ENCODE results near the gene LRRTM1.

The LRRTM1 gene, protein sequence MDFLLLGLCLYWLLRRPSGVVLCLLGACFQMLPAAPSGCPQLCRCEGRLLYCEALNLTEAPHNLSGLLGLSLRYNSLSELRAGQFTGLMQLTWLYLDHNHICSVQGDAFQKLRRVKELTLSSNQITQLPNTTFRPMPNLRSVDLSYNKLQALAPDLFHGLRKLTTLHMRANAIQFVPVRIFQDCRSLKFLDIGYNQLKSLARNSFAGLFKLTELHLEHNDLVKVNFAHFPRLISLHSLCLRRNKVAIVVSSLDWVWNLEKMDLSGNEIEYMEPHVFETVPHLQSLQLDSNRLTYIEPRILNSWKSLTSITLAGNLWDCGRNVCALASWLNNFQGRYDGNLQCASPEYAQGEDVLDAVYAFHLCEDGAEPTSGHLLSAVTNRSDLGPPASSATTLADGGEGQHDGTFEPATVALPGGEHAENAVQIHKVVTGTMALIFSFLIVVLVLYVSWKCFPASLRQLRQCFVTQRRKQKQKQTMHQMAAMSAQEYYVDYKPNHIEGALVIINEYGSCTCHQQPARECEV

DNA sequence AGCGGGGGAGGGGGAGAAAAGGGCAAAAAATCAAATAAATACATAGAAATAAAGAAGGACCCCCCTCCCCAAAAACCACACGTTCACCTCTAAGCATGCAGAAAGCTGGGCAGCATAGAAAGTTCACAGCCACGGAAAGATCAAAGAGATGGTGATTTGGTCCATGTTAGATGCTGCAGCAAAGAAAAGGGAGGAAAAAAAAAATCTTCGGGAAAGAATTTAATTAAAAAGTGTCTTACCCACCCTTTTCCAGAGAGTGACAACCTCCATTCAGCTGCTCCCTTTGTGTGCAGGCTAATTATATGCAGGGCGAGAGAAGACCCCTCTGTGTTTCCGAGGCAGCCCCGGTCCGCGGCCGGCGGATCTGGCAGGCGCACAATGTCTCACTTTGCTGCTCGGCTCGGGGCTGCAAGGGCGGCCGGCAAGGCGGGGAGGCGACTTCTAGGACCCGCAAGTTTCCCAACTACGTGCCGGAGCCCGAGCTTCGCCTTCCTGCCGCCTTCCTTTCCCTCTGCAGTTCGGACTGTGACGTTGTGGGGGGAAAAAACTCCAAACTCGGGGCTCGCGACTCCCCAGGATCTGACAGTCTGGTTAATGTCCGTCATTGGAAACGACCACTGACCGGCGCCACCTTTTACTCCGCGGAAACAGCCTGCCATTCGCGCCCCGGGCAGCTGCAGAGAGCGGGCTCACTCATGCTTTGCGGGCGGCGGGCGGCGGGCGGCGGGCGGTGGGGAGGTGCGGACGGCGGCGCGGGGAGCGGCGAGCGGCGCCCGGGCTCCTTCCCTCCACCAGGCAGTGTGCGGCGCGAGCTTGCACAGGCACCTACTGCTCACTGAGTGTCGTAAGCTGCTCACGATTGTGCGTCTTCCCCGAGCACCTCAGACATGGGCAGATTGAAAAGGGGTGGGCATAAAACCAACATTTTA, at the start of gene LRRTM1:
Gene LRRTM1, minus strand, starts transcription at position 844 of the 929 bp plus-strand sequence. CDS start 933 bp downstream, outside the sequence.
- no peak within 1 kb of the TSS for H3K4me3 ChIP-seq (ENCODE audit: low read depth, low read length)
- DNase-seq (ENCODE audit: low read depth): no peak
- TF ChIP-seq, protein P1, sequence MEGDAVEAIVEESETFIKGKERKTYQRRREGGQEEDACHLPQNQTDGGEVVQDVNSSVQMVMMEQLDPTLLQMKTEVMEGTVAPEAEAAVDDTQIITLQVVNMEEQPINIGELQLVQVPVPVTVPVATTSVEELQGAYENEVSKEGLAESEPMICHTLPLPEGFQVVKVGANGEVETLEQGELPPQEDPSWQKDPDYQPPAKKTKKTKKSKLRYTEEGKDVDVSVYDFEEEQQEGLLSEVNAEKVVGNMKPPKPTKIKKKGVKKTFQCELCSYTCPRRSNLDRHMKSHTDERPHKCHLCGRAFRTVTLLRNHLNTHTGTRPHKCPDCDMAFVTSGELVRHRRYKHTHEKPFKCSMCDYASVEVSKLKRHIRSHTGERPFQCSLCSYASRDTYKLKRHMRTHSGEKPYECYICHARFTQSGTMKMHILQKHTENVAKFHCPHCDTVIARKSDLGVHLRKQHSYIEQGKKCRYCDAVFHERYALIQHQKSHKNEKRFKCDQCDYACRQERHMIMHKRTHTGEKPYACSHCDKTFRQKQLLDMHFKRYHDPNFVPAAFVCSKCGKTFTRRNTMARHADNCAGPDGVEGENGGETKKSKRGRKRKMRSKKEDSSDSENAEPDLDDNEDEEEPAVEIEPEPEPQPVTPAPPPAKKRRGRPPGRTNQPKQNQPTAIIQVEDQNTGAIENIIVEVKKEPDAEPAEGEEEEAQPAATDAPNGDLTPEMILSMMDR (IDR thresholded peaks at IDR 0.05; ENCODE audit: insufficient read depth, low read depth, low read length, missing control alignments): no peak

DNA sequence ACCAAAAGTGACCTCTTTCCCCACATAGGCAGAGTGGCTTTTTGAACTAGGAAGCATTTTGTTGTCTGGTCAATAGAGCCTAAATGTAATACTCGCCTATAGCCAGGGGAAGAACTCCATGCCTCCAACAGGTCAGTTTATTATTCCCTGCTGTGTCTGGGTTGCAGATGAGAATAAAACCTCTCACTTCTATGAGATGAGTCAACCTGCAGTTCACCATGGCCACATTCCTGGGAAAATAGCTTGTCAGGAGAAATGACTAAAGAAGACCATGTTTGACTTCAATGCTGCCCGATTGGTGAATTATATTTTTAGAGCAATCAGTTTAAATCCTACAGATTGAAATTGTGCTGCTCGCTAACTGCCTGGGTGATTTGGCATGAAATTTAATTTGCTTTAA, 46.7 kb upstream of the LRRTM1 start:
- DNase-seq (ENCODE audit: low read depth): no peak
- TF ChIP-seq, protein P1 (IDR thresholded peaks at IDR 0.05; ENCODE audit: insufficient read depth, low read depth, low read length, missing control alignments): no peak
- H3K4me3 ChIP-seq (ENCODE audit: low read depth, low read length): no peak overlapping the region

DNA sequence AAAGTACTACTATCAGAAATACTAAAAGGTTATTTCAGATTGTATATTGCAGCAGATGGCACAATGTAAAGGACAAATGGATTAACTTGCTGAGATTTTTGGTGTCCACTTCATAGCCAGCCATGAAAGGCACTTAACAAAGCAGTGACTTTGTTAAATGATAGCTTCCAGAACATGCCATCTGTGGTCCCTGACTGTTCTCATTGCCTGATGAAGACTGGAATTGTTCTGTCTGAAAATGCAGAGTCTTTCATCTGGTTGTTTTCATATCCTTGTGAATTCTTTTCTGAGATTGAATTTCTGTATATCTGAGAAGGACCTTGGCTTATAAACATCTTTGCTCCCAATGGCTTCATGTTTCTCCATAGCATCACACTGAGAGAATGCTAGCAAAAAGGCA, 44.4 kb upstream of the LRRTM1 start:
- H3K4me3 ChIP-seq (ENCODE audit: low read depth, low read length): no peak overlapping the region
- DNase-seq (ENCODE audit: low read depth): no peak
- TF ChIP-seq, protein P1 (IDR thresholded peaks at IDR 0.05; ENCODE audit: insufficient read depth, low read depth, low read length, missing control alignments): no peak

DNA sequence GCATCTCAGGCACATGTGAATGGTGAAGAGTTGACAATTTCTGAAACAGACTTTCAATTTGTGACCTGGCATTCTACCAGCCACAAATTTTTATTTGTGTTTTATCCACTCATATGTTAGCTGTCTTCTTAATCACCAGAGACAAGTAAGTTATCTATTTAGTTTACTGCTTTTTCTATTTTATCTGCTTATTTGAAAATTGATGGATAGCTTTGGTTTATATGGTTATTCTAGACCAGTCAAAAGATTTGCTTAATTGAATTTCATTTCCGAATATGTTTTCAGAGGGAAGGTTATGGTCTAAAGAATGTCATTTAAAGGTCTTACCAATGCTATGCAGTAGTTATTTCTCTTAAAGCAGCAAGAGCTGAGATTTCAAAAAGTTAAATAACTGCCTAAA, 43.5 kb upstream of the LRRTM1 start:
- no peak for DNase-seq (ENCODE audit: low read depth)
- no peak overlapping the region for H3K4me3 ChIP-seq (ENCODE audit: low read depth, low read length)
- TF ChIP-seq, protein P1 (IDR thresholded peaks at IDR 0.05; ENCODE audit: insufficient read depth, low read depth, low read length, missing control alignments): no peak

DNA sequence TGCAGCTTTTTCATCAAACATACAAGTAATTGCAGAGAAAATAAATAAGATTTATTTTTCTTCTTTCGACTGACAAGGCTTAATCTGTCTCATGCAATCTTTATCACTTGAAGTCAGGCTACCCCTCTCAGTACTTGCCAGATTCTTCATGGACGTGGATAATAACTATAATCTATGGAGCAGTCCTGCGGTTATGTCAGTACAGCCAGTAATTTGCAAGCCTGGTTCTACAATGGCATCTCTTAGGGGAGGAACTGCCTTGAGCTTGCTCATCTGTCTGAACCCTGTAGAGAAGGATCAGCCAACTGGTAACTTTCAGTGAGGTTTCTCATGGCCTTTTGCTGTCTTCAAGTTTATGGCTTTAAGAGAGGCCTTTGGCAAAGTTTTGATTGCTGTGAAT, 35.5 kb upstream of the LRRTM1 start:
- H3K4me3 ChIP-seq (ENCODE audit: low read depth, low read length): no peak overlapping the region
- TF ChIP-seq, protein P1 (IDR thresholded peaks at IDR 0.05; ENCODE audit: insufficient read depth, low read depth, low read length, missing control alignments): no peak
- no peak for DNase-seq (ENCODE audit: low read depth)

DNA sequence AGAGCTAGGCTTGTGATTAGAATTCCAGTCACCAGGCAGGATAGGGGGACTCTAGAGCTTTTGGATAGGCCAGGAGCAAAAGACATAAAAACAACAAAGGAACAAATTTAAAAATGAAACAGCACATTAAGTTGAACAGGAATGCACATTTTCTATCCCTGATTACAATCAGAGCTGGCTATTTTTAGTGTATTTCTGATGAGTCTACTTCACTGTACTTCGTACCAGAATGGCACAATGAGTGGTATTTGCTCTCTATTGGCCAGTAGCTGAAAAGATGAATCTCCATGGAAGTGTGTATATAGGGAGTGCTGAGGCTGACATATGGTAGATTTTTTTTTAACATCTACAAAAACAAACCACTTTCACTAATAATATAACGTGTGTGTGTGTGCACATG, 34.2 kb upstream of the LRRTM1 start:
- no peak overlapping the region for H3K4me3 ChIP-seq (ENCODE audit: low read depth, low read length)
- DNase-seq (ENCODE audit: low read depth): no peak
- TF ChIP-seq, protein P1 (IDR thresholded peaks at IDR 0.05; ENCODE audit: insufficient read depth, low read depth, low read length, missing control alignments): no peak
